ENCODE results near the gene ATP13A4.

DNA sequence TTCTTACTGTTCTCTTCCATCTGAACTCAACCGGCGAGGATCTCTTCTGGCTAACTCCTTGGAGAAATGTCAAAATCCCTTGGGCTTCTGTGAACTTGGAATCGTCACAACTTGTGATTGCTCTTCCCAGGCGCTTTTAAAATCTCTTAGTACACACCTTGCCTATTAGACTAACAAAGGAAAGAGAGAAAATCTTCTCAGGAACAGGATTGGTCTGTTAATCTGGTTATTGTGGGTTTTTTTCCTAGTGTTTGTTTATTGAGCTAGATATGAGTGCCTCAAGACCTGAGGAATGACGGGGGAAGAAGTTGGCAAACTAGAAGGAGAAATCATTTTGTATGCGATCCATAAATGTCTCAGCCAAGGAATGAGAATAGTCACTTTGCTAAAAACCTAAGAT lies 176.0 kb downstream of the ATP13A4 start, which contains the start of gene ATP13A5:
- TF ChIP-seq, protein P1, sequence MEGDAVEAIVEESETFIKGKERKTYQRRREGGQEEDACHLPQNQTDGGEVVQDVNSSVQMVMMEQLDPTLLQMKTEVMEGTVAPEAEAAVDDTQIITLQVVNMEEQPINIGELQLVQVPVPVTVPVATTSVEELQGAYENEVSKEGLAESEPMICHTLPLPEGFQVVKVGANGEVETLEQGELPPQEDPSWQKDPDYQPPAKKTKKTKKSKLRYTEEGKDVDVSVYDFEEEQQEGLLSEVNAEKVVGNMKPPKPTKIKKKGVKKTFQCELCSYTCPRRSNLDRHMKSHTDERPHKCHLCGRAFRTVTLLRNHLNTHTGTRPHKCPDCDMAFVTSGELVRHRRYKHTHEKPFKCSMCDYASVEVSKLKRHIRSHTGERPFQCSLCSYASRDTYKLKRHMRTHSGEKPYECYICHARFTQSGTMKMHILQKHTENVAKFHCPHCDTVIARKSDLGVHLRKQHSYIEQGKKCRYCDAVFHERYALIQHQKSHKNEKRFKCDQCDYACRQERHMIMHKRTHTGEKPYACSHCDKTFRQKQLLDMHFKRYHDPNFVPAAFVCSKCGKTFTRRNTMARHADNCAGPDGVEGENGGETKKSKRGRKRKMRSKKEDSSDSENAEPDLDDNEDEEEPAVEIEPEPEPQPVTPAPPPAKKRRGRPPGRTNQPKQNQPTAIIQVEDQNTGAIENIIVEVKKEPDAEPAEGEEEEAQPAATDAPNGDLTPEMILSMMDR (IDR thresholded peaks at IDR 0.05), result no peak
- TF ChIP-seq POLR2AphosphoS5 (IDR thresholded peaks at IDR 0.05), result no peak
- no peak for TF ChIP-seq EP300 (IDR thresholded peaks at IDR 0.05)
